HG02981 (cell line): ENCODE results near the gene MOB1A.

ENCODE experiments used
- ATAC-seq: cut with Tn5 transposase; IDR thresholded peaks from one replicate; pipeline ENCODE4 v1.9.1; 2021; ENCODE audit warnings: mild to moderate bottlenecking, moderate library complexity; ENCODE audit not compliant: unreplicated experiment

MOB1A gene

GRCh38 chr2:74109551-74109950 lies 69.1 kb downstream of the MOB1A start:
- no peak for ATAC-seq

- no peak for ATAC-seq
These were observed 71.6 kb downstream of the MOB1A start for GRCh38 chr2:74107071-74107470.

- ATAC-seq: no peak
These were observed 73.3 kb downstream of the MOB1A start for GRCh38 chr2:74105413-74105812.

- no peak for ATAC-seq
These were observed 73.8 kb downstream of the MOB1A start for GRCh38 chr2:74104839-74105238.

- no peak for ATAC-seq
These were observed 74.9 kb downstream of the MOB1A start for GRCh38 chr2:74103763-74104162.
